Natural killer cell (primary cell): Measurements from ENCODE around the gene ZNF391. TPM values are rescaled to one million over a fixed set of nuclear protein-coding genes. Genes with fewer than 3 reads are reported as not detected.

Experiments used
- ATAC-seq, 3 donors: fragments of 150-1000 bp in 2 of 3; fragments of 200-7000 bp in 1 of 3; cut with Tn5 transposase; 1 replicate in 1 of 3; 2 replicates in 2 of 3; pipeline ENCODE4 v1.10.0; 2021; ENCODE audit warnings: mild to moderate bottlenecking in 2 of 3, moderate library complexity in 2 of 3
- DNase-seq, 2 donors: peaks; one replicate each; pipeline versions ENCODE4 v3.0.0 to v3.0.0-alpha.2; 2013 to 2021; ENCODE audit warnings: mixed read lengths in 1 of 2
- H3K27ac ChIP-seq: one replicate; pipeline ENCODE4 v1.5.1; 2013; ENCODE audit warnings: mild to moderate bottlenecking, low read length
- H3K27me3 ChIP-seq: one replicate; pipeline ENCODE4 v1.6.1; 2013; ENCODE audit warnings: low read length; ENCODE audit not compliant: control insufficient read depth, insufficient read depth
- H3K36me3 ChIP-seq: one replicate; pipeline ENCODE4 v1.6.1; 2013; ENCODE audit warnings: low read length; ENCODE audit not compliant: control insufficient read depth, insufficient read depth
- H3K4me1 ChIP-seq: one replicate; pipeline ENCODE4 v1.6.1; 2013; ENCODE audit warnings: low read length; ENCODE audit not compliant: control insufficient read depth, insufficient read depth
- H3K4me3 ChIP-seq: one replicate; pipeline ENCODE4 v1.5.1; 2013; ENCODE audit warnings: low read length
- H3K9me3 ChIP-seq: one replicate; pipeline ENCODE4 v1.6.1; 2013; ENCODE audit warnings: low read length; ENCODE audit not compliant: control insufficient read depth, insufficient read depth
- H3K27ac Mint-ChIP-seq, 2 donors: one replicate each; pipeline ENCODE4 v1.8.0; 2022; ENCODE audit warnings: mild to moderate bottlenecking in 2 of 2, mixed read lengths in 2 of 2, moderate library complexity in 1 of 2
- H3K27me3 Mint-ChIP-seq, 2 donors: one replicate each; pipeline ENCODE4 v1.8.0; 2022; ENCODE audit warnings: low read depth in 2 of 2, mixed read lengths in 2 of 2
- H3K36me3 Mint-ChIP-seq: one replicate; pipeline ENCODE4 v1.8.0; 2022; ENCODE audit warnings: mixed read lengths
- H3K4me1 Mint-ChIP-seq, 2 donors: one replicate each; pipeline ENCODE4 v1.8.0; 2022; ENCODE audit warnings: mixed read lengths in 2 of 2
- H3K4me3 Mint-ChIP-seq: one replicate; pipeline ENCODE4 v1.8.0; 2022; ENCODE audit warnings: mild to moderate bottlenecking, moderate library complexity, mixed read lengths
- H3K9me3 Mint-ChIP-seq, 2 donors: one replicate each; pipeline ENCODE4 v1.8.0; 2022; ENCODE audit warnings: mixed read lengths in 2 of 2
- WGBS: methylation state at CpG from one replicate; pipeline ENCODE4 v1.1.7; 2013; ENCODE audit warnings: missing lambda C conversion rate; ENCODE audit not compliant: insufficient coverage; 5-methylcytosine and 5-hydroxymethylcytosine counted together
- intact Hi-C: fragments of 100-400 bp; cut with micrococcal nuclease; formaldehyde crosslinking; loops from one replicate; pipeline ENCODE4 v1.14.2; 2022
- total RNA-seq, 4 donors: library from RNA; stranded (reverse); fragments of 120-200 nt in 1 of 4; gene quantifications; one replicate each; pipeline versions ENCODE4 v1.2.3 to v1.2.4, GENCODE V29; 2013 to 2022
- TF ChIP-seq, protein P1 (sequence below): fragments of 200-600 bp; IDR thresholded peaks from one replicate; pipeline ENCODE4 v1.8.0; 2022; ENCODE audit warnings: antibody characterized with exemption

The ZNF391 gene
- total RNA-seq, 3 donors from 2014 or later (not counting 1 experiment from before 2014, with no cell fraction given) = 0.18 to 0.83 (median 0.19) TPM

DNA sequence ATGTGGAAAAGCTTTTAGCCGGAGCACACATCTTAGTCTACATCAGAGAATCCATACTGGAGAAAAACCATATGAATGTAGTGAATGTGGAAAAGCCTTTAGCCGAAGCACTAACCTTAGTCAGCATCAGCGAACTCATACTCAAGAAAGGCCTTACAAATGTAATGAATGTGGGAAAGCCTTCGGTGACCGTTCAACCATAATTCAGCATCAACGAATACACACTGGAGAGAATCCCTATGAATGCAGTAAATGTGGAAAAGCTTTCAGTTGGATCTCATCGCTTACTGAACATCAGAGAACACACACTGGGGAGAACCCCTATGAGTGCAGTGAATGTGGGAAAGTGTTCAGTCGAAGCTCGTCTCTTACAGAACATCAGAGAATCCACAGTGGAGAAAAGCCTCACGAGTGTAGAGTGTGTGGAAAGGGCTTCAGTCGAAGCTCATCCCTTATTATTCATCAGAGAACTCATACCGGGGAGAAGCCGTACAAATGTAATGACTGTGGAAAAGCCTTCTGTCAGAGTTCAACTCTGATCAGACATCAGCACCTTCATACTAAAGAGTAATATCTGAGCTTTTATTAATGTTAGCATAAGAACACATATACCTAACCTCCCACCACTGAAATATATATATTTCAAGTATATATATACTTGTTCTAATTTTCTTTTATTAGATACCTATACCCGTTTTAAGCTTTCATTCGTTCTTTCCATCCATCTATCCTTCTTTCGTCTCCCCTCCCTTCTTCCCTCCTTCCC is 12.5 kb downstream of the ZNF391 start:
- no peaks in the 10 kb centered on the region for H3K4me1 ChIP-seq
- no peaks in the 10 kb centered on the region for H3K36me3 ChIP-seq
- H3K4me3 ChIP-seq = no peak overlapping the region
- H3K27me3 ChIP-seq = no peaks in the 10 kb centered on the region
- Mint-ChIP-seq H3K4me1 (no peaks in the 10 kb centered on the region), H3K27me3 (peaks cover 0 to 23% of the 10 kb centered on the region in 2 donors), H3K36me3 (peaks cover 27% of the 10 kb centered on the region), H3K4me3 (no peak overlapping the region), H3K27ac (no peak overlapping the region), H3K9me3 (peaks cover 13 to 28% of the 10 kb centered on the region in 2 donors)
- peaks cover 25% of the 10 kb centered on the region for H3K9me3 ChIP-seq
- WGBS = 97% methylated on average over 12 of the region's 16 CpGs
- ATAC-seq (no peak), DNase-seq (no peak)
- TF ChIP-seq, protein P1, sequence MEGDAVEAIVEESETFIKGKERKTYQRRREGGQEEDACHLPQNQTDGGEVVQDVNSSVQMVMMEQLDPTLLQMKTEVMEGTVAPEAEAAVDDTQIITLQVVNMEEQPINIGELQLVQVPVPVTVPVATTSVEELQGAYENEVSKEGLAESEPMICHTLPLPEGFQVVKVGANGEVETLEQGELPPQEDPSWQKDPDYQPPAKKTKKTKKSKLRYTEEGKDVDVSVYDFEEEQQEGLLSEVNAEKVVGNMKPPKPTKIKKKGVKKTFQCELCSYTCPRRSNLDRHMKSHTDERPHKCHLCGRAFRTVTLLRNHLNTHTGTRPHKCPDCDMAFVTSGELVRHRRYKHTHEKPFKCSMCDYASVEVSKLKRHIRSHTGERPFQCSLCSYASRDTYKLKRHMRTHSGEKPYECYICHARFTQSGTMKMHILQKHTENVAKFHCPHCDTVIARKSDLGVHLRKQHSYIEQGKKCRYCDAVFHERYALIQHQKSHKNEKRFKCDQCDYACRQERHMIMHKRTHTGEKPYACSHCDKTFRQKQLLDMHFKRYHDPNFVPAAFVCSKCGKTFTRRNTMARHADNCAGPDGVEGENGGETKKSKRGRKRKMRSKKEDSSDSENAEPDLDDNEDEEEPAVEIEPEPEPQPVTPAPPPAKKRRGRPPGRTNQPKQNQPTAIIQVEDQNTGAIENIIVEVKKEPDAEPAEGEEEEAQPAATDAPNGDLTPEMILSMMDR = no peak
- H3K27ac ChIP-seq = no peak overlapping the region
- intact Hi-C loops = no loop called here

DNA sequence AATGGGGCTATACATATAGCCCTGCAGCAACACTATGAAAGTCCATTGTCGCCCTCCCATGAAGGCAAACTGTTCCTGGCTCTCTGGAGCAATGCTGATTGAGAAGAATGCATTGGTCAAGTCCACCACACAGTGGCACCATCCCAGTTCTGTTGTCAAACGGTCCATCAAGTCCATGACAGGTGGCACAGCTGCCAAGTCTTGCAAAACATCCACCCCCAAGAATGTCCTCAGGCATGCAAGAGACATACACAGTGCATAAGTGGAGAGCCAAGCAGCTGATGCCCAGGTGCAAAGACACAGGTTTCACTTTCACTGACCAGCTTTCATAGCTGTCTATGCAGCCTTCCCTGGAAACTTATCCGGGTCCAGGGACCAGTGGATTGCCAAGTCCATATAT is 17.5 kb downstream of the ZNF391 start:
- H3K9me3 Mint-ChIP-seq = peaks cover 10 to 20% of the 10 kb centered on the region in 2 donors
- no peak for ATAC-seq
- 87% methylated on average over 3 of the region's 3 CpGs for WGBS
- Histone ChIP-seq H3K4me3 (no peak overlapping the region), H3K4me1 (no peaks in the 10 kb centered on the region), H3K36me3 (no peaks in the 10 kb centered on the region), H3K9me3 (peaks cover 15% of the 10 kb centered on the region), H3K27ac (no peak overlapping the region), H3K27me3 (no peaks in the 10 kb centered on the region)
- no peak for DNase-seq
- intact Hi-C loops = no loop called here
- H3K4me1 Mint-ChIP-seq = no peaks in the 10 kb centered on the region
- TF ChIP-seq, protein P1 = no peak
- H3K36me3 Mint-ChIP-seq = peaks cover 27% of the 10 kb centered on the region
- H3K4me3 Mint-ChIP-seq = no peak overlapping the region
- no peak overlapping the region for H3K27ac Mint-ChIP-seq
- peaks cover 0 to 41% of the 10 kb centered on the region in 2 donors for H3K27me3 Mint-ChIP-seq

DNA sequence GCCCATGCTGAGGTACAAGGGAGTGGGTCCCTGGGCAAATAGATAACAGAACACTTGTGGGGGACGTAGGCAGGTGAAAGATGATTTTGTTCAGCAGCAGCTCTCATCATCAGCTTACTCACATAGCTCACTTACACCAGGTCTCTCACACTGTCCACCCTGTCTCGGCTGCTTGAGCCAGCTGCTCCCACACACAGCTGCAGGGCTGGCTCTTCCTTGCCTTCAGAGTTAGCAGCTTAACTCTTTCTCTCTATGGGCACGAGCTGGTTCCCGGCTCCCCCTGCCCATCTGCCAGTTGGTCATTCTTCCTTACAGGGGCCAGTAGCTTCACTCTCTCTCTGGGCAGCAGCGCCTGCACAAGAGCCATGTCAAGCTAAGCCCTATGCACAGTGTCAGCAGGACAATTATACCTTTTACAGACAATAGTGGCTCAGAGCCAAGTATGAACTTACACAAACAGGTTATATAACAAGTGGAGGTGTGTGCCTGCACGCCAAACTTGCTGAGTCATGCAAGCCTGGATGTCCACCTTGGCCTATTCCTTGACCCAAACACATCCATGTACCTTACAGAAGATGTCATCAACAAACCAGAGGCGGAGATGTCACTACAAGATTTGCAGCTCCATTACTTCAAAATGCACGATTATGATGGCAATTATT is 18.7 kb downstream of the ZNF391 start:
- 81% methylated on average over 7 of the region's 8 CpGs for WGBS
- no peak overlapping the region for H3K27ac Mint-ChIP-seq

More for the DNA sequence above, 18.7 kb downstream of the ZNF391 start:
- Histone ChIP-seq H3K4me1 (no peaks in the 10 kb centered on the region), H3K9me3 (peaks cover 8% of the 10 kb centered on the region), H3K27me3 (no peaks in the 10 kb centered on the region), H3K4me3 (no peak overlapping the region), H3K36me3 (no peaks in the 10 kb centered on the region), H3K27ac (no peak overlapping the region)
- DNase-seq (no peak), ATAC-seq (no peak)
- TF ChIP-seq, protein P1 = no peak
- intact Hi-C loops = no loop called here
- H3K36me3 Mint-ChIP-seq = peaks cover 19% of the 10 kb centered on the region
- H3K4me1 Mint-ChIP-seq = no peaks in the 10 kb centered on the region
- peaks cover 8 to 9% of the 10 kb centered on the region in 2 donors for H3K9me3 Mint-ChIP-seq
- no peak overlapping the region for H3K4me3 Mint-ChIP-seq
- peaks cover 0 to 35% of the 10 kb centered on the region in 2 donors for H3K27me3 Mint-ChIP-seq
